Mesothelial cell of epicardium (in vitro differentiated cells): ENCODE measurements around the gene MPZL3. TPM values are rescaled to one million over a fixed set of nuclear protein-coding genes. Genes with fewer than 3 reads are reported as not detected.

ENCODE experiments used
- DNase-seq, 2 experiments: peaks; one replicate each; pipeline ENCODE4 v3.0.0; 2021; ENCODE audit warnings: low spot score in 2 of 2; ENCODE audit not compliant: unreplicated experiment in 2 of 2
- H3K27ac Mint-ChIP-seq: 2 replicates; pipeline ENCODE4 v1.8.0; 2021; ENCODE audit warnings: mixed read lengths
- H3K27me3 Mint-ChIP-seq: 2 replicates; pipeline ENCODE4 v1.8.0; 2021; ENCODE audit warnings: low read depth, mixed read lengths
- H3K36me3 Mint-ChIP-seq: 2 replicates; pipeline ENCODE4 v1.8.0; 2021; ENCODE audit warnings: mixed read lengths
- H3K4me1 Mint-ChIP-seq: 2 replicates; pipeline ENCODE4 v1.8.0; 2021; ENCODE audit warnings: mixed read lengths
- H3K4me3 Mint-ChIP-seq: 2 replicates; pipeline ENCODE4 v1.8.0; 2021; ENCODE audit warnings: mild to moderate bottlenecking, moderate library complexity, mixed read lengths
- H3K9me3 Mint-ChIP-seq: 2 replicates; pipeline ENCODE4 v1.8.0; 2021; ENCODE audit warnings: mixed read lengths
- CTCF ChIP-seq: fragments of 200-600 bp; sonication (generic); IDR thresholded peaks from one replicate; pipeline ENCODE4 v1.5.0; 2021; ENCODE audit warnings: antibody characterized with exemption; ENCODE audit not compliant: unreplicated experiment
- total RNA-seq: library from RNA; stranded (reverse); gene quantifications from 3 replicates; pipeline ENCODE4 v1.2.1, GENCODE V29; 2021

Gene MPZL3
- total RNA-seq, 1 donor from 2014 or later = 5.0 TPM

GRCh38 chr11:118243161-118243560, 9.0 kb downstream of the MPZL3 start:
- Mint-ChIP-seq H3K4me1 (peaks cover 49% of the 10 kb centered on the region), H3K4me3 (no peak overlapping the region), H3K27ac (peak overlapping the region; percentile 19), H3K27me3 (peaks cover 29% of the 10 kb centered on the region), H3K36me3 (no peaks in the 10 kb centered on the region), H3K9me3 (no peaks in the 10 kb centered on the region)
- DNase-seq = no peak
- TF ChIP-seq CTCF = no peak

GRCh38 chr11:118241764-118242098, 10.4 kb downstream of the MPZL3 start:
- Mint-ChIP-seq H3K27ac (peak overlapping the region; percentile 87), H3K27me3 (peaks cover 20% of the 10 kb centered on the region), H3K4me3 (peak overlapping the region; percentile 20), H3K36me3 (no peaks in the 10 kb centered on the region), H3K9me3 (no peaks in the 10 kb centered on the region), H3K4me1 (peaks cover 52% of the 10 kb centered on the region)
- no peak for DNase-seq
- TF ChIP-seq CTCF = no peak

- no peaks in the 10 kb centered on the region for H3K9me3 Mint-ChIP-seq
- peak overlapping the region; percentile 1 for H3K4me3 Mint-ChIP-seq
- no peaks in the 10 kb centered on the region for H3K36me3 Mint-ChIP-seq
- TF ChIP-seq CTCF = no peak
- peak overlapping the region; percentile 87 for H3K27ac Mint-ChIP-seq
- peak in 1 of 2 experiments; percentile 44 for DNase-seq
- H3K27me3 Mint-ChIP-seq = peaks cover 18% of the 10 kb centered on the region
- H3K4me1 Mint-ChIP-seq = peaks cover 58% of the 10 kb centered on the region
Measured at GRCh38 chr11:118240999-118241763, 11.0 kb downstream of the MPZL3 start.

GRCh38 chr11:118239509-118240205, 12.5 kb downstream of the MPZL3 start:
- Mint-ChIP-seq H3K4me3 (no peak overlapping the region), H3K36me3 (no peaks in the 10 kb centered on the region), H3K27me3 (peaks cover 10% of the 10 kb centered on the region), H3K27ac (peak overlapping the region; percentile 69), H3K4me1 (peaks cover 68% of the 10 kb centered on the region), H3K9me3 (no peaks in the 10 kb centered on the region)
- TF ChIP-seq CTCF = no peak
- no peak for DNase-seq

GRCh38 chr11:118238929-118239328, 13.2 kb downstream of the MPZL3 start:
- TF ChIP-seq CTCF = no peak
- Mint-ChIP-seq H3K27me3 (peaks cover 3% of the 10 kb centered on the region), H3K27ac (no peak overlapping the region), H3K36me3 (no peaks in the 10 kb centered on the region), H3K4me3 (no peak overlapping the region), H3K4me1 (peaks cover 73% of the 10 kb centered on the region), H3K9me3 (no peaks in the 10 kb centered on the region)
- DNase-seq = no peak
